ENCODE measurements around the gene SLC2A14.
"Not testable (repeated sequence)": the region's sequence is repeated elsewhere in the genome, so short reads cannot be mapped to it uniquely, and the experiment has no call there.

DNA sequence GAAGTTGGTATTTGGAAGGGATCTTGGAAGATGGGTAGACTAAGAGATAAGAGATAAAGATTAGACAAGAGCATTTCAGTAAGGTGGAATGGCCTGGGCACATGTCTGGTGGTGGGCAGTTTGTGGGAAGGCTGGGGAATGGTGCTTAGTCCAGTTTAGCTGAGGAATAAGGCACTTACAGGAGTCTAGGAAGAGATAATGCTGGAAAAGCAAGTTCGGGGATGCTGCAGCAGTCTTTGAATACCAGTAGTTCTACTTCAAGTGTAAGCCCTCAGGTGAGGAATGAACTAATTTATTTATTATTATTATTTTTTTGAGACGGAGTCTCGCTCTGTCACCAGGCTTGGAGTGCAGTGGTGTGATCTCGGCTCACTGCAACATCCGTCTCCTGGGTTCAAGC lies 22.6 kb downstream of the SLC2A14 start:
- TF ChIP-seq, protein P1, sequence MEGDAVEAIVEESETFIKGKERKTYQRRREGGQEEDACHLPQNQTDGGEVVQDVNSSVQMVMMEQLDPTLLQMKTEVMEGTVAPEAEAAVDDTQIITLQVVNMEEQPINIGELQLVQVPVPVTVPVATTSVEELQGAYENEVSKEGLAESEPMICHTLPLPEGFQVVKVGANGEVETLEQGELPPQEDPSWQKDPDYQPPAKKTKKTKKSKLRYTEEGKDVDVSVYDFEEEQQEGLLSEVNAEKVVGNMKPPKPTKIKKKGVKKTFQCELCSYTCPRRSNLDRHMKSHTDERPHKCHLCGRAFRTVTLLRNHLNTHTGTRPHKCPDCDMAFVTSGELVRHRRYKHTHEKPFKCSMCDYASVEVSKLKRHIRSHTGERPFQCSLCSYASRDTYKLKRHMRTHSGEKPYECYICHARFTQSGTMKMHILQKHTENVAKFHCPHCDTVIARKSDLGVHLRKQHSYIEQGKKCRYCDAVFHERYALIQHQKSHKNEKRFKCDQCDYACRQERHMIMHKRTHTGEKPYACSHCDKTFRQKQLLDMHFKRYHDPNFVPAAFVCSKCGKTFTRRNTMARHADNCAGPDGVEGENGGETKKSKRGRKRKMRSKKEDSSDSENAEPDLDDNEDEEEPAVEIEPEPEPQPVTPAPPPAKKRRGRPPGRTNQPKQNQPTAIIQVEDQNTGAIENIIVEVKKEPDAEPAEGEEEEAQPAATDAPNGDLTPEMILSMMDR (optimal IDR thresholded peaks at IDR 0.05 in 1 of 3, IDR thresholded peaks at IDR 0.05 in 1 of 3, conservative IDR thresholded peaks at IDR 0.05 in 1 of 3; ENCODE audit: extremely low read depth in 1 of 3, insufficient read depth in 2 of 3, low read length in 3 of 3): not testable (repeated sequence)
- TF ChIP-seq EZH2 (IDR thresholded peaks at IDR 0.05; ENCODE audit: low read length): not testable (repeated sequence)
